Mesendoderm (in vitro differentiated cells): ENCODE data around the gene ST8SIA6.

Experiments used
- DNase-seq: peaks from one replicate; pipeline ENCODE4 v3.0.0; 2013
- H2AK5ac ChIP-seq: 2 replicates; pipeline ENCODE4 v1.6.1; 2013; ENCODE audit warnings: low read length, inconsistent platforms
- H2BK120ac ChIP-seq: 2 replicates; pipeline ENCODE4 v1.6.1; 2013; ENCODE audit warnings: low read depth, mild to moderate bottlenecking, low read length, moderate library complexity, mixed read lengths
- H2BK15ac ChIP-seq: replicated peaks from 2 replicates; pipeline ENCODE4 v1.6.1; 2013; ENCODE audit warnings: low read depth, mild to moderate bottlenecking, moderate library complexity
- H2BK5ac ChIP-seq: 2 replicates; pipeline ENCODE4 v1.6.1; 2013; ENCODE audit warnings: low read length, inconsistent platforms
- H3K18ac ChIP-seq: 2 replicates; pipeline ENCODE4 v1.6.1; 2013; ENCODE audit warnings: mild to moderate bottlenecking, low read length, mixed read lengths
- H3K23ac ChIP-seq: one replicate; pipeline ENCODE4 v1.6.1; 2013; ENCODE audit warnings: low read length
- H3K27ac ChIP-seq: 2 replicates; pipeline ENCODE4 v1.5.1; 2013; ENCODE audit warnings: low read depth, mild to moderate bottlenecking, inconsistent platforms, low read length, moderate library complexity
- H3K27me3 ChIP-seq: 2 replicates; pipeline ENCODE4 v1.6.1; 2013; ENCODE audit warnings: low read length, control low read depth, mild to moderate bottlenecking, inconsistent platforms; ENCODE audit not compliant: insufficient read depth, poor library complexity
- H3K36me3 ChIP-seq: 2 replicates; pipeline ENCODE4 v1.6.1; 2013; ENCODE audit warnings: low read length, inconsistent platforms; ENCODE audit not compliant: control insufficient read depth, insufficient read depth
- H3K4ac ChIP-seq: one replicate; pipeline ENCODE4 v1.6.1; 2013; ENCODE audit warnings: low read depth, mild to moderate bottlenecking, low read length, moderate library complexity
- H3K4me1 ChIP-seq: 2 replicates; pipeline ENCODE4 v1.6.1; 2013; ENCODE audit warnings: low read depth, low read length, inconsistent platforms; ENCODE audit not compliant: control insufficient read depth
- H3K4me2 ChIP-seq: 2 replicates; pipeline ENCODE4 v1.6.1; 2013; ENCODE audit warnings: low read length
- H3K4me3 ChIP-seq: 2 replicates; pipeline ENCODE4 v1.5.1; 2013; ENCODE audit warnings: mild to moderate bottlenecking, low read length
- H3K56ac ChIP-seq: one replicate; pipeline ENCODE4 v1.6.1; 2013; ENCODE audit warnings: low read length
- H3K79me1 ChIP-seq: 2 replicates; pipeline ENCODE4 v1.6.1; 2013; ENCODE audit warnings: low read length, inconsistent platforms
- H3K79me2 ChIP-seq: 2 replicates; pipeline ENCODE4 v1.6.1; 2013; ENCODE audit warnings: mild to moderate bottlenecking, low read length; ENCODE audit not compliant: control insufficient read depth, insufficient read depth
- H3K9ac ChIP-seq: 2 replicates; pipeline ENCODE4 v1.6.1; 2013; ENCODE audit warnings: low read length, inconsistent platforms
- H4K5ac ChIP-seq: one replicate; pipeline ENCODE4 v1.6.1; 2013; ENCODE audit warnings: low read length
- H4K8ac ChIP-seq: one replicate; pipeline ENCODE4 v1.6.1; 2013; ENCODE audit warnings: low read depth, mild to moderate bottlenecking, control low read depth, low read length, moderate library complexity
- WGBS: extraction: QIAGEN DNeasy Blood & Tissue Kit; methylation state at CpG from one replicate; pipeline ENCODE4 v1.1.7; 2013; ENCODE audit warnings: low lambda C conversion rate, missing lambda C conversion rate; ENCODE audit not compliant: insufficient coverage; ENCODE audit errors: extremely low coverage; 5-methylcytosine and 5-hydroxymethylcytosine counted together

ST8SIA6 gene

GRCh38 chr10:17354781-17355180 is 99.6 kb downstream of the ST8SIA6 start:
- Histone ChIP-seq H3K18ac (no peak overlapping the region), H3K79me1 (no peaks in the 10 kb centered on the region), H3K23ac (no peak overlapping the region), H3K27me3 (no peaks in the 10 kb centered on the region), H3K36me3 (no peaks in the 10 kb centered on the region), H4K5ac (no peak overlapping the region), H2BK15ac (no peak overlapping the region), H3K4ac (no peak overlapping the region), H2AK5ac (no peak overlapping the region), H3K4me3 (no peak overlapping the region), H3K27ac (no peak overlapping the region), H3K4me2 (no peak overlapping the region), H3K56ac (no peak overlapping the region), H2BK120ac (no peak overlapping the region), H2BK5ac (no peak overlapping the region), H3K4me1 (no peaks in the 10 kb centered on the region), H3K9ac (no peak overlapping the region), H3K79me2 (no peaks in the 10 kb centered on the region), H4K8ac (no peak overlapping the region)
- no peak for DNase-seq
- no CpG with 5 or more reads among the region's 5 CpGs for WGBS

DNA sequence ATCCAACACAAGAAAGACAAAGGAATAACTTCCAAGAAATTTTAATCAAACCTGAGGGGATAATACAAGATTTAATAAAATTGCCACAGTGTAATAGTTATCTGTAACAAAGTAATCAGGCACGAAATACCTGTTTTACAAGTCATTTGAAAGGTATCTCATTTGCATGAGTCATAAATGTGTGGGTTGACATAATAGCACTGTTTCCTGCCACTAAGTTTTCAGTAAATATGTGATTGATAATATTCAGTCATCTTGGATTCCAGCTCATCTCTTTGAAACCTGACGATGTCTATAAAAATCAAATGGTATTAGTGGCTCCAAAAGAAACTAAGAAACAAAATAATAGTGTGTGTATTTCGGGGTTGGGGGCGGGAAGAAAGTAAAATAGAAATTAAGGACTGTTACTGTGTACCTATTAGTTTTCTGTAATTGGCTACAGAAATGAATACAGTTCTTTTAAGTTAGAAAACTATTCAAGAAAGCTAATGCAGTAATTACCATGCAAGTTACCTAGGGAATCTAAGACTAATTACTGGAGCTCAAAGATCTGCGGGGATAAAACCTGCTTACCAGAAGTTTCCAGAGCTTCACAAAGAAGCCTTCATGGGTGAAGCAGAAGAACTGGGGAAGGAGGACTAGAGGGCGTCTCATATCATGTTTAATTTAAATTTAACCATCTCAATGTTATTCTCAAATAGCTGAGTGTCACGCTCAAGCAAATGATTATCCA is 100.7 kb downstream of the ST8SIA6 start:
- DNase-seq, result no peak
- H4K8ac ChIP-seq, result no peak overlapping the region
- H2BK120ac ChIP-seq, result no peak overlapping the region
- no peaks in the 10 kb centered on the region for H3K79me2 ChIP-seq
- no peaks in the 10 kb centered on the region for H3K27me3 ChIP-seq
- no peak overlapping the region for H3K27ac ChIP-seq
- H3K4me2 ChIP-seq, result no peak overlapping the region
- 100% methylated on average over 2 of the region's 7 CpGs for WGBS
- no peaks in the 10 kb centered on the region for H3K4me1 ChIP-seq
- no peaks in the 10 kb centered on the region for H3K36me3 ChIP-seq
- H3K4ac ChIP-seq, result no peak overlapping the region
- H2BK5ac ChIP-seq, result no peak overlapping the region
- no peak overlapping the region for H3K56ac ChIP-seq
- no peak overlapping the region for H3K18ac ChIP-seq
- no peak overlapping the region for H4K5ac ChIP-seq
- H3K23ac ChIP-seq, result no peak overlapping the region
- H2BK15ac ChIP-seq, result peak overlapping the region; percentile 85
- H3K9ac ChIP-seq, result no peak overlapping the region
- H3K79me1 ChIP-seq, result no peaks in the 10 kb centered on the region
- no peak overlapping the region for H3K4me3 ChIP-seq
- H2AK5ac ChIP-seq, result no peak overlapping the region

DNA sequence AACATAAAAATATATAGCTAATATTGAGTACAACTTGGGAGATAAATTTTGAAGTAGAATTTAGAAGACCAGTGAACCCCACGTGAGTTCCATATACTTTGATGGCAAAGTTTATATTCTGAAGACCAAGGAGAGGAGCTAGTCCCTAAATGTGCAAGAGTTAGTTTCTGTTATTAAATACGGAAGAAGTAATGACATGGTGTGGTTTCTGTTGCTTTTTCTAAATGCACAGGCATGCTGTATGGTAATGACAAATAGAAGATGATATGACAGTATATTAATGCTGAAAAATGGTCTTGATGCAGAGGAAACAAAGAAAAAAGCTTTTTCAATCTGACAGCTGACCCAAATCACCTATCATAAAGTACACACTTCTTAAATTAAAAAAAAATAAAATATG is 101.8 kb downstream of the ST8SIA6 start:
- H3K79me2 ChIP-seq, result no peaks in the 10 kb centered on the region
- no peaks in the 10 kb centered on the region for H3K36me3 ChIP-seq
- no CpG with 5 or more reads among the region's 2 CpGs for WGBS
- no peak overlapping the region for H4K8ac ChIP-seq
- no peak overlapping the region for H3K18ac ChIP-seq
- no peak overlapping the region for H2AK5ac ChIP-seq
- no peak overlapping the region for H3K23ac ChIP-seq
- H3K27ac ChIP-seq, result no peak overlapping the region
- H3K4me1 ChIP-seq, result no peaks in the 10 kb centered on the region
- no peak for DNase-seq
- no peak overlapping the region for H2BK120ac ChIP-seq
- H2BK15ac ChIP-seq, result no peak overlapping the region
- H3K56ac ChIP-seq, result no peak overlapping the region
- no peak overlapping the region for H2BK5ac ChIP-seq
- H3K27me3 ChIP-seq, result no peaks in the 10 kb centered on the region
- no peak overlapping the region for H3K4ac ChIP-seq
- H3K4me3 ChIP-seq, result no peak overlapping the region
- H3K79me1 ChIP-seq, result no peaks in the 10 kb centered on the region
- no peak overlapping the region for H4K5ac ChIP-seq
- no peak overlapping the region for H3K4me2 ChIP-seq
- no peak overlapping the region for H3K9ac ChIP-seq

DNA sequence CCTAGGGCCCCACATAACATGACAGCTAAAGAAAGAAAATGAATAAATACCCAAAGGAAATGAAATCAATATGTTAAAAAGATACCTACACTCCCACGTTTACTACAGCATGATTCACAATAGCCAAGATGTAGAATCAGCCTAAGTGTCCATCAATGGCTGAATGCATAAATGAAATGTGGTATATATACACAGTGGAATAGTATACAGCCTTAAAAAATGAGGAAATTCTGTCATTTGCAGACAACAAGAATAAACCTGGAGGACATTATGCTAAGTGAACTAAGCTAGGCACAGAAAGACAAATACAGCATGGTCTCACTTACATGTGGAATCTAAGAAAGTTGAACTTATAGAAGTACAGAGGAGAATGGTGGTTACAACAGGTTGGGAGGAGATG is 102.9 kb downstream of the ST8SIA6 start:
- H3K9ac ChIP-seq, result no peak overlapping the region
- H4K8ac ChIP-seq, result no peak overlapping the region
- no peak overlapping the region for H3K56ac ChIP-seq
- no peaks in the 10 kb centered on the region for H3K4me1 ChIP-seq
- no CpG with 5 or more reads among the region's 1 CpG for whole genome bisulfite sequencing
- no peak overlapping the region for H3K18ac ChIP-seq
- no peaks in the 10 kb centered on the region for H3K36me3 ChIP-seq
- H2BK120ac ChIP-seq, result no peak overlapping the region
- H2BK5ac ChIP-seq, result no peak overlapping the region
- H2AK5ac ChIP-seq, result no peak overlapping the region
- H3K79me1 ChIP-seq, result no peaks in the 10 kb centered on the region
- no peak overlapping the region for H3K23ac ChIP-seq
- H3K4me3 ChIP-seq, result no peak overlapping the region
- H3K4me2 ChIP-seq, result no peak overlapping the region
- H3K27ac ChIP-seq, result no peak overlapping the region
- DNase-seq, result no peak
- no peaks in the 10 kb centered on the region for H3K27me3 ChIP-seq
- no peak overlapping the region for H3K4ac ChIP-seq
- no peak overlapping the region for H2BK15ac ChIP-seq
- no peaks in the 10 kb centered on the region for H3K79me2 ChIP-seq
- no peak overlapping the region for H4K5ac ChIP-seq

- no peak overlapping the region for H3K9ac ChIP-seq
- H3K4me2 ChIP-seq, result no peak overlapping the region
- no peaks in the 10 kb centered on the region for H3K4me1 ChIP-seq
- no peaks in the 10 kb centered on the region for H3K27me3 ChIP-seq
- H4K5ac ChIP-seq, result no peak overlapping the region
- no peaks in the 10 kb centered on the region for H3K36me3 ChIP-seq
- H3K4ac ChIP-seq, result no peak overlapping the region
- no peak overlapping the region for H2AK5ac ChIP-seq
- H2BK15ac ChIP-seq, result no peak overlapping the region
- no peak overlapping the region for H4K8ac ChIP-seq
- H3K23ac ChIP-seq, result no peak overlapping the region
- H3K4me3 ChIP-seq, result no peak overlapping the region
- no CpG with 5 or more reads among the region's 1 CpG for WGBS
- H2BK120ac ChIP-seq, result no peak overlapping the region
- no peaks in the 10 kb centered on the region for H3K79me2 ChIP-seq
- no peaks in the 10 kb centered on the region for H3K79me1 ChIP-seq
- no peak overlapping the region for H3K18ac ChIP-seq
- no peak overlapping the region for H3K27ac ChIP-seq
- DNase-seq, result no peak
- no peak overlapping the region for H2BK5ac ChIP-seq
- no peak overlapping the region for H3K56ac ChIP-seq
Observed at GRCh38 chr10:17349717-17350116, 104.7 kb downstream of the ST8SIA6 start.
